Raji (cell line): Measurements from ENCODE around the gene ZFR.

Experiments used
- POLR2A ChIP-seq: IDR thresholded peaks from 2 replicates; pipeline ENCODE4 v1.6.1; 2011; ENCODE audit warnings: low read depth, low read length, control low read depth; ENCODE audit not compliant: insufficient read depth

ZFR gene

GRCh38 chr5:32432633-32433032 lies 11.9 kb downstream of the ZFR start:
- TF ChIP-seq POLR2A, result no peak

GRCh38 chr5:32428426-32428825 lies 16.1 kb downstream of the ZFR start:
- TF ChIP-seq POLR2A, result no peak

GRCh38 chr5:32426440-32427151 lies 17.9 kb downstream of the ZFR start:
- TF ChIP-seq POLR2A, result no peak

- TF ChIP-seq POLR2A, result no peak
Observed at GRCh38 chr5:32422697-32423096, 21.8 kb downstream of the ZFR start.

GRCh38 chr5:32421075-32421474 lies 23.5 kb downstream of the ZFR start:
- no peak for TF ChIP-seq POLR2A

GRCh38 chr5:32420506-32420905 lies 24.0 kb downstream of the ZFR start:
- no peak for TF ChIP-seq POLR2A

GRCh38 chr5:32419791-32420190 lies 24.7 kb downstream of the ZFR start:
- TF ChIP-seq POLR2A, result no peak

- TF ChIP-seq POLR2A, result no peak
Observed at GRCh38 chr5:32413466-32414263, 30.9 kb downstream of the ZFR start.

- TF ChIP-seq POLR2A, result no peak
Observed at GRCh38 chr5:32410630-32411029, 33.9 kb downstream of the ZFR start.

GRCh38 chr5:32406650-32407049 lies 37.9 kb downstream of the ZFR start:
- TF ChIP-seq POLR2A, result no peak

GRCh38 chr5:32405507-32405906 lies 39.0 kb downstream of the ZFR start:
- TF ChIP-seq POLR2A, result no peak

- TF ChIP-seq POLR2A, result no peak
Observed at GRCh38 chr5:32403760-32404159, 40.8 kb downstream of the ZFR start.

- no peak for TF ChIP-seq POLR2A
Observed at GRCh38 chr5:32400401-32400800, 44.1 kb downstream of the ZFR start.

GRCh38 chr5:32394981-32395380 lies 49.6 kb downstream of the ZFR start:
- TF ChIP-seq POLR2A, result no peak

- no peak for TF ChIP-seq POLR2A
Observed at GRCh38 chr5:32392039-32392438, 52.5 kb downstream of the ZFR start.

GRCh38 chr5:32390819-32391591 lies 53.5 kb downstream of the ZFR start:
- TF ChIP-seq POLR2A, result no peak
